GM19455 (cell line): ENCODE data around the gene DNAH6.
"Not testable (repeated sequence)": the region's sequence is repeated elsewhere in the genome, so short reads cannot be mapped to it uniquely, and the experiment has no call there.

Experiments used
- ATAC-seq: cut with Tn5 transposase; IDR thresholded peaks from one replicate; pipeline ENCODE4 v1.9.1; 2021; ENCODE audit not compliant: unreplicated experiment

Gene DNAH6

GRCh38 chr2:84498150-84498799, 18.0 kb upstream of the DNAH6 start:
- no peak for ATAC-seq

GRCh38 chr2:84511024-84511423, 5.3 kb upstream of the DNAH6 start:
- not testable (repeated sequence) for ATAC-seq

- ATAC-seq = no peak
Measured at GRCh38 chr2:84515788-84516187, 510 bp upstream of the DNAH6 start.

DNA sequence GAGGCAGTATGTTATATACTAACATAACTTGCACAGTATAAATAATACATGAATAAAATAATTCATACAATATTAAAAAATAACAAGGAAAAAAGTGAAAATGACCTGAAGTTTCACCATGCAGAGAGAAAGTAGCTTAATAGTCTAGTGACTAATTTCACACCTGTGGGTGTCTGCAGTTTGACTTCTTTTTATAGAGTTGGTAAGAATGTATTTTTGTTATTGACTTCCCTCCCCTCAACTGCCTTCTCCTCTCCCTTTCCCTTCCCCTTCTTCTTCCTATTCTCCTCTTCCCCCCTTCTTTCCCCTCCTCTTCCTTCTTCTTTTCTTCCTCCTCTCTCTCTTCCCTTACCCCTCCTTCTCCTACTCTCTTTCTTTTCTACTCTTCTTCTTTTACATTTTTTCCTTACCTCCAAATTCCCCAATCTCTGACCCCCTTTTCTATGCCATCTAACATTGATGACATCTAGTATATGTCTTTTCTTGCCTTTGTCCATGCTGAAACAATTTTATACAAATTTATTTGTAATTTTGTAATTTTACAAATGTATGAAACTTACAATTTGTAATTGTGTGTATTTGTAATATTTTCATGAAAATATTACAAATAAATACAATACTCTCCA, 3.1 kb downstream of the DNAH6 start:
- ATAC-seq = no peak

GRCh38 chr2:84526562-84526961, 10.3 kb downstream of the DNAH6 start:
- ATAC-seq = no peak

DNA sequence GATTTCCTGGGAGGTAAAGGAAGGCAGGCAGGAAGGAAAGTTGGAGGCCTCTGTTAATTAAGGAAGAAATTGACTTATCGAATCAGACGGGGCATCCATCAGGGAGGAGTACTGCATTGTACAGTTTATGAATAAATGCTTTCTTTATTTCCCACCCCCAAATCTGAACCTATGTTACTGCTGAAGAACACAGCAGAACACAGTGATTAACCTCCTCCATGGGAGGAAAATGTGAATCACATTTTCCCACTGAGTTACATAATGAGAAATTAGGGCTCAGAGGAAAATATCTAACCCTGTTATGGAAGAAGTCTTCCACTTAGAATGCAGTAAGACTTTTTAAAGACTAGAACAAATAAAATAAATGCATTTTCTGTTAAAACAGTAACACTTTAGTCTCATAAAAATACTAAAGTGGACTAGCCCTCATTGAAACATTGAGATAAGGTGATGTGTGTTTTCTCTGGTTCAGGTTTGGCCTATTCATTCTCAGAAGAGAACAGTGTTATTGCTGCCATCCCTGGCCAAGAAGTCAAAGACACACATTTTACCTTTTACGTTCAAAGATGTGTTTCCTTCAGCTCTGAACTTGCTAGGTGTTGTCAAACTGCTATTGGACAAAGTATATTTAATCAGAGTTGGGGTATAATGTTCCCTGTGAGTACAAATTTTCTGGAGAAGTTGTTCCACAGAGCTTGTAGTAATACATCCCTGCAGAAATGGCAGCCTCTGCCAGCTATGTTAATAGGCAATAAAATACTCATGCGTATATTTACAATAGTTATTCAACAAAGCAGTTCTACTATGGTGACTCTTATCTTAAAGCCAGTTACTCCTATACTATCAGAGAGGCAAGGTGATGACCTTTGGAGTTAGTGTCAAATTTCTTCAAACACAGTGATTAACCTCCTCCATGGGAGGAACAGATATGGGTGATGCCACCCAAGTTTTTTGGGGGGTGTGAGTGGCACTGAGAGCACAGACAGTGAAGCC, 11.1 kb downstream of the DNAH6 start:
- no peak for ATAC-seq

DNA sequence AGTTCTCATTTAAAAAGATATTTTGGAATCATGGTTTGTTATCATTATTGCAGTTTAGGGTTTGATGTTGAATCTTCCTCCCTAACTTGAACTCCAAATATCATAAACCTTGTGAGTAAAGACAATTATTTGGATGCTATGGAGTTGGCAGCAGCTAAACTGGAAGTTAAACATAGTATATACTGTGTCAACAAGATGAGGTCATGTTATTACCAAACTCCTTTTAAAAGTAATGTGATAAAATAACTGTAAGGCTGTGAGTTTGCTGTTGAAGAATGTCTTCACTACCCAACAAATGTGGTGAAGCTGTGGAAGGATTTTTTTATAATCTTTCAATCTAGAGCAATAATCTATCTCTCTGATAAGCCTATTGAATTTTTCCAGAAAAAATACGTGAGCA, 16.0 kb downstream of the DNAH6 start:
- no peak for ATAC-seq

DNA sequence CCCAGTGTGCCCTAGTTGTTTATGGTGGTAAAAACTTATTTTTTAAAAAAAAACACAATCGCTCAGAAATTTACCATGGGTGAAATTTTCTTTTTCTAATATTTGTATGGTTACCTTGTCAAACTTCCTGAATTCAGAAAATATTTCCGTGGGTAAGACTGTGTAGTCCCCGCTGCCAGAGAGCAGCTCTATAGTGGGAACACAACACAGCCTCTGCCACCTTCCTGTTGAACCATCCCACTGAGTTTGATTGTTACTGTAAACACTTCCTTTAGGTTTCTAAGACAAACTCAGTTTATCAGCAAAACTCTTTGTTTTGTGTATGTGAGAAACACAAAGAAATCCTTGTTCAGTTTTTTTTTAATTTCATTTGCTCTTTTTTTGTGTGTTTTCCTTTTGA, 17.9 kb downstream of the DNAH6 start:
- no peak for ATAC-seq

- ATAC-seq = no peak
Measured at GRCh38 chr2:84537251-84537650, 21.0 kb downstream of the DNAH6 start.

GRCh38 chr2:84539729-84540128, 23.4 kb downstream of the DNAH6 start:
- no peak for ATAC-seq

DNA sequence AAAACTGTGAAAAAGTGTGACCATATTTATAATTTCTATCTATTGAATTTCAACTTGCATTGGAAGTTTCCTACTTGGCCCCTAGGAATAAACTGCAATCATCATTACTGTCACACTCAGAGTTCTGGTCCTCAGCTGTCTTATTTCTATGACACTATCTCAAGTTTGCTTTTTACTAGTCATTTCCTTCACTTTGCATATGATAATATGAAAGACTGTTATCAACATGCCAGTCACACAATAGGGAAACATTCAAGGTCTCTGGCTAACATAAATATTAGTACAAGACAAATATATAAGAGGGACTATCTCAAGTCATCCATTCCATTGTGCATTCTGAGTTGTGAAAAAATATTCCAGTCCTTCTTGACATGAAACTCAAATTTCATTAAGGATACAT, 28.7 kb downstream of the DNAH6 start:
- ATAC-seq = no peak

- no peak for ATAC-seq
Measured at GRCh38 chr2:84546551-84546950, 30.3 kb downstream of the DNAH6 start.

DNA sequence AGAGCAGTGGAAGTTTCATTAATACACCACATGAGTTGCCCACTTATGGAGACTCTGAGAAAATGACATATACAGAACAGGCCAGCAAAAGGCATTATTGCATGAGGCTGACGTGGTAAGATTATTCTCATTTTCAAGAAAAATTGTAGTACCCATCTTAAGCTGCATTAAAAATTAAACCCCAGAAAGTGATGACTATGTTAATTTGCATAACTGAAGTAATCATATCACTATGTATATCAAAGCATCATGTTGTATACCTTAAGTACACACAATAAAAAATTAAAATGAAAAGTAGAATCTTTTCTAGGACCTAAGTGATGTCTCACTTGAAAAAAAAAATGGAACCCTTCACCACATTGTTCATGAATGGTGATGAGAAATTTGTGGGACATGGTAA, 32.0 kb downstream of the DNAH6 start:
- no peak for ATAC-seq

DNA sequence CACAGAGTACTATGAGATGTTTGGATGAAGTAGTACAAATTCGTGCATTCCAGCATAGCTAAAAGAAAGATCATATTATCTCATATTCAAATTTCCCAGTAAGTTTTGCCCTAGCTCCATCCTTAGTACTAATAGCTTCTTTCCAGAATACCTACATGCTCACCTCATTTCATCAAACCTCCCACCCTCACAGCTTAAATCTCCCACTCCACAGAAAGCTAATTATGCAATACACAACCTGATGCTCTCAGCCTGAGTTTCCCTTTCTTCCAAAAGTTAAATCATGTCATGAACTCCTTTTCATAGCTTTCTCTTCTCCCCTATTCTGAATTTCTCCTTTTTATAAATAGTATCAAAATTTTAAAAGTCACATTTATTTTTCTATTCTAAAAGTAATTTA, 34.6 kb downstream of the DNAH6 start:
- ATAC-seq = no peak

GRCh38 chr2:84551526-84551925, 35.2 kb downstream of the DNAH6 start:
- ATAC-seq = not testable (repeated sequence)

- ATAC-seq = no peak
Measured at GRCh38 chr2:84556190-84556589, 39.9 kb downstream of the DNAH6 start.

DNA sequence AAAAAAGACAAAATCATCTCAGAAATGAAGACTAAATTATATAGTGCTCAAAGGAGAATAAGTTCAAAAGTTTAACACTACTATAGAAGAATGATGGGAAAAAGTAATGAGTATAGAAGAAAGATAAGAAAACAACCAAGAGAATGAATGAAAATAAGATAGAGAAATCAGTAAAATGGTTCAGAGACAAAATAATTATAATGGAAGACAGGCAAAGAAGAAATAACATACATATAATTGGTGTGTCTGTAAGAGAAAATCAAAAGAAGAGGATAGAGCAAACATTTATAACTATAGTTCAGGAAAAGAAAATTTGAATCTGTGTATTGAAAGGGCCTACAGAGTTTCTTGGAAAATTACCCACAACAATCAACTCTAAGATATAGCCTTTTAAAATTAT, 43.5 kb downstream of the DNAH6 start:
- ATAC-seq = no peak

- ATAC-seq = no peak
Measured at GRCh38 chr2:84579661-84580060, 63.4 kb downstream of the DNAH6 start.

DNA sequence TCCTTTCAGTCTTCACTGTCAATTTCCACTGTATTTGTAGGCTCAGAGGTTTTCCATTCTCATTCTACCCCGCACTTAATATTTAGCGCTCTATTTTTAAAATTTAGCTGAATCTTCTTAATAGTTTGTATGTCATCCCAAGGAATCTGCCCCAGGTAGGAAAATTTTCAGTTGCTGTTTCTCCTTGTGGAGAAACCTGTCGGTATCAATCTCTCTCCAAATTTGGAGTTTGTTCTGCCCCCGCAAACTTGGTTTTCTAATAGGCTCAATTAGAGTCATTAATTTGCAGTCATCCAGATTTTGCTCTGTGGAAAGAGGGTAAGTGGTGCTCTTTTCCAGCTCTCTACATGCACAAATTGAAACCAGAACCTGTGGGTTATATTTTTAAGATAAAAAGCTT, 87.6 kb downstream of the DNAH6 start:
- ATAC-seq = no peak

GRCh38 chr2:84613082-84613481, 96.8 kb downstream of the DNAH6 start:
- ATAC-seq = no peak

- ATAC-seq = no peak
Measured at GRCh38 chr2:84619794-84620371, 103.6 kb downstream of the DNAH6 start.
